Naive B cell (primary cell): ENCODE measurements around the gene GPR137B. TPM values are rescaled to one million over a fixed set of nuclear protein-coding genes. Genes with fewer than 3 reads are reported as not detected.
A peak's percentile ranks its signal among the peaks of the same experiment; 100 is the strongest.
"Not testable (repeated sequence)": the region's sequence is repeated elsewhere in the genome, so short reads cannot be mapped to it uniquely, and the experiment has no call there.

Experiments
- ATAC-seq, 2 donors: fragments of 150-1000 bp; cut with Tn5 transposase; 2 replicates each; pipeline ENCODE4 v1.10.0; 2021; ENCODE audit warnings: low read depth in 2 of 2, mild to moderate bottlenecking in 2 of 2, moderate library complexity in 2 of 2
- DNase-seq: peaks from one replicate; pipeline ENCODE4 v3.0.0; 2022
- H3K27ac Mint-ChIP-seq, 6 donors: one replicate each; pipeline ENCODE4 v1.8.0; 2020 to 2022; ENCODE audit warnings: mild to moderate bottlenecking in 6 of 6, mixed read lengths in 6 of 6, moderate library complexity in 5 of 6, inconsistent platforms in 2 of 6
- H3K27me3 Mint-ChIP-seq, 3 donors: one replicate each; pipeline ENCODE4 v1.8.0; 2021 to 2022; ENCODE audit warnings: mixed read lengths in 3 of 3, mild to moderate bottlenecking in 1 of 3
- H3K36me3 Mint-ChIP-seq, 2 donors: one replicate each; pipeline ENCODE4 v1.8.0; 2020 to 2022; ENCODE audit warnings: mixed read lengths in 2 of 2, inconsistent platforms in 1 of 2, mild to moderate bottlenecking in 1 of 2
- H3K4me1 Mint-ChIP-seq, 3 donors: one replicate each; pipeline ENCODE4 v1.8.0; 2020 to 2022; ENCODE audit warnings: mixed read lengths in 3 of 3, inconsistent platforms in 1 of 3, mild to moderate bottlenecking in 1 of 3, moderate library complexity in 1 of 3
- H3K4me3 Mint-ChIP-seq, 8 donors: one replicate each; pipeline ENCODE4 v1.8.0; 2020 to 2022; ENCODE audit warnings: mild to moderate bottlenecking in 8 of 8, mixed read lengths in 8 of 8, moderate library complexity in 8 of 8, inconsistent platforms in 2 of 8
- H3K9me3 Mint-ChIP-seq, 7 donors: one replicate each; pipeline ENCODE4 v1.8.0; 2020 to 2022; ENCODE audit warnings: mixed read lengths in 7 of 7, mild to moderate bottlenecking in 5 of 7, inconsistent platforms in 2 of 7, moderate library complexity in 1 of 7
- polyA plus RNA-seq, 6 donors: library from polyadenylated mRNA; unstranded; fragments of 300-500 nt; fragmentation: Illumina TruSeq; gene quantifications; one replicate each; pipeline ENCODE4 v1.2.3, GENCODE V29; 2021; ENCODE audit warnings: low read depth in 6 of 6

GPR137B gene
- polyA plus RNA-seq, 6 donors from 2014 or later, result 1.1 to 4.0 (median 2.6) TPM

GRCh38 chr1:236161755-236162154 is 19.4 kb downstream of the GPR137B start:
- ATAC-seq, result not testable (repeated sequence)
- H3K36me3 Mint-ChIP-seq, result peaks cover 13 to 35% of the 10 kb centered on the region in 2 donors

GRCh38 chr1:236163463-236164153 is 21.3 kb downstream of the GPR137B start:
- Mint-ChIP-seq H3K27me3 (peaks cover 0 to 14% (median 5%) of the 10 kb centered on the region in 3 donors), H3K27ac (peak overlapping the region in 4 of 6 donors; percentile 7 to 91 (median 50)), H3K4me1 (peaks cover 36 to 45% (median 38%) of the 10 kb centered on the region in 3 donors), H3K36me3 (peaks cover 13 to 35% of the 10 kb centered on the region in 2 donors), H3K4me3 (peak overlapping the region in 5 of 8 donors; percentile 20 to 70 (median 30)), H3K9me3 (peaks cover 14 to 35% (median 31%) of the 10 kb centered on the region in 7 donors)
- DNase-seq (peak; percentile 20), ATAC-seq (no peak)

More at GRCh38 chr1:236161755-236162154, 19.4 kb downstream of the GPR137B start:
- Mint-ChIP-seq H3K27ac (peak overlapping the region in 2 of 6 donors; percentile 41 to 76), H3K27me3 (peaks cover 0 to 14% (median 5%) of the 10 kb centered on the region in 3 donors), H3K4me1 (peaks cover 40 to 58% (median 41%) of the 10 kb centered on the region in 3 donors), H3K9me3 (peaks cover 14 to 35% (median 32%) of the 10 kb centered on the region in 7 donors)
- not testable (repeated sequence) for H3K4me3 Mint-ChIP-seq, DNase-seq

GRCh38 chr1:236164273-236164672 is 21.9 kb downstream of the GPR137B start:
- H3K36me3 Mint-ChIP-seq, result peaks cover 13 to 35% of the 10 kb centered on the region in 2 donors
- H3K4me3 Mint-ChIP-seq, result no peak overlapping the region
- DNase-seq, result no peak
- H3K27me3 Mint-ChIP-seq, result peaks cover 0 to 14% (median 2%) of the 10 kb centered on the region in 3 donors
- H3K27ac Mint-ChIP-seq, result no peak overlapping the region
- H3K4me1 Mint-ChIP-seq, result peaks cover 32 to 39% (median 34%) of the 10 kb centered on the region in 3 donors
- H3K9me3 Mint-ChIP-seq, result peaks cover 14 to 35% (median 30%) of the 10 kb centered on the region in 7 donors
- ATAC-seq, result no peak

- DNase-seq (no peak), ATAC-seq (no peak)
- peaks cover 20 to 32% (median 27%) of the 10 kb centered on the region in 3 donors for H3K4me1 Mint-ChIP-seq
- no peak overlapping the region for H3K4me3 Mint-ChIP-seq
- H3K36me3 Mint-ChIP-seq, result peaks cover 13 to 35% of the 10 kb centered on the region in 2 donors
- peaks cover 0 to 14% (median 0%) of the 10 kb centered on the region in 3 donors for H3K27me3 Mint-ChIP-seq
- no peak overlapping the region for H3K27ac Mint-ChIP-seq
- peaks cover 14 to 35% (median 29%) of the 10 kb centered on the region in 7 donors for H3K9me3 Mint-ChIP-seq
These were observed 23.1 kb downstream of the GPR137B start for GRCh38 chr1:236165238-236165981.

- H3K36me3 Mint-ChIP-seq, result peaks cover 13 to 30% of the 10 kb centered on the region in 2 donors
- H3K4me1 Mint-ChIP-seq, result peaks cover 14 to 25% (median 21%) of the 10 kb centered on the region in 3 donors
- no peak overlapping the region for H3K27ac Mint-ChIP-seq
- H3K9me3 Mint-ChIP-seq, result peaks cover 14 to 31% (median 29%) of the 10 kb centered on the region in 7 donors
- H3K4me3 Mint-ChIP-seq, result no peak overlapping the region
- peaks cover 0 to 10% (median 0%) of the 10 kb centered on the region in 3 donors for H3K27me3 Mint-ChIP-seq
- ATAC-seq, result no peak
- no peak for DNase-seq
These were observed 23.7 kb downstream of the GPR137B start for GRCh38 chr1:236166041-236166440.

- H3K4me1 Mint-ChIP-seq, result peaks cover 14 to 18% (median 17%) of the 10 kb centered on the region in 3 donors
- peaks cover 5 to 19% of the 10 kb centered on the region in 2 donors for H3K36me3 Mint-ChIP-seq
- H3K27ac Mint-ChIP-seq, result no peak overlapping the region
- no peaks in the 10 kb centered on the region for H3K27me3 Mint-ChIP-seq
- H3K9me3 Mint-ChIP-seq, result peaks cover 8 to 21% (median 18%) of the 10 kb centered on the region in 7 donors
- no peak for DNase-seq
- ATAC-seq, result no peak
- H3K4me3 Mint-ChIP-seq, result no peak overlapping the region
These were observed 24.8 kb downstream of the GPR137B start for GRCh38 chr1:236167154-236167553.

- Mint-ChIP-seq H3K27me3 (no peaks in the 10 kb centered on the region), H3K36me3 (peaks cover 5 to 19% of the 10 kb centered on the region in 2 donors), H3K9me3 (peaks cover 8 to 18% (median 16%) of the 10 kb centered on the region in 7 donors), H3K4me3 (no peak overlapping the region), H3K4me1 (peaks cover 14 to 18% (median 17%) of the 10 kb centered on the region in 3 donors), H3K27ac (peak overlapping the region in 1 of 6 donors; percentile 13)
- ATAC-seq (no peak), DNase-seq (no peak)
These were observed 25.2 kb downstream of the GPR137B start for GRCh38 chr1:236167578-236167977.

- DNase-seq, result no peak
- ATAC-seq, result no peak
- H3K27me3 Mint-ChIP-seq, result no peaks in the 10 kb centered on the region
- H3K4me3 Mint-ChIP-seq, result no peak overlapping the region
- H3K27ac Mint-ChIP-seq, result peak overlapping the region in 1 of 6 donors; percentile 49
- peaks cover 4 to 9% (median 6%) of the 10 kb centered on the region in 3 donors for H3K4me1 Mint-ChIP-seq
- H3K9me3 Mint-ChIP-seq, result peaks cover 3 to 6% (median 5%) of the 10 kb centered on the region in 7 donors
- peaks cover 0 to 12% of the 10 kb centered on the region in 2 donors for H3K36me3 Mint-ChIP-seq
These were observed 26.5 kb downstream of the GPR137B start for GRCh38 chr1:236168716-236169429.

GRCh38 chr1:236172041-236172579 is 29.8 kb downstream of the GPR137B start:
- Mint-ChIP-seq H3K27ac (no peak overlapping the region), H3K4me1 (peaks cover 4 to 12% (median 11%) of the 10 kb centered on the region in 3 donors), H3K27me3 (no peaks in the 10 kb centered on the region), H3K36me3 (peaks cover 0 to 7% of the 10 kb centered on the region in 2 donors), H3K4me3 (no peak overlapping the region), H3K9me3 (no peaks in the 10 kb centered on the region)
- DNase-seq (no peak), ATAC-seq (no peak)

GRCh38 chr1:236173174-236173767 is 30.9 kb downstream of the GPR137B start:
- ATAC-seq, result no peak
- no peak for DNase-seq
- Mint-ChIP-seq H3K4me3 (peak overlapping the region in 1 of 8 donors; percentile 42), H3K9me3 (no peaks in the 10 kb centered on the region), H3K27ac (peak overlapping the region in 1 of 6 donors; percentile 91), H3K36me3 (peaks cover 0 to 7% of the 10 kb centered on the region in 2 donors), H3K27me3 (no peaks in the 10 kb centered on the region), H3K4me1 (peaks cover 4 to 12% (median 11%) of the 10 kb centered on the region in 3 donors)

GRCh38 chr1:236175642-236176336 is 33.5 kb downstream of the GPR137B start:
- ATAC-seq (no peak), DNase-seq (no peak)
- H3K4me1 Mint-ChIP-seq, result peaks cover 4 to 12% (median 11%) of the 10 kb centered on the region in 3 donors
- no peaks in the 10 kb centered on the region for H3K27me3 Mint-ChIP-seq
- H3K9me3 Mint-ChIP-seq, result no peaks in the 10 kb centered on the region
- peak overlapping the region in 1 of 8 donors; percentile 53 for H3K4me3 Mint-ChIP-seq
- peak overlapping the region in 2 of 6 donors; percentile 8 to 35 for H3K27ac Mint-ChIP-seq
- peaks cover 0 to 7% of the 10 kb centered on the region in 2 donors for H3K36me3 Mint-ChIP-seq
